ENCODE results near the gene TCTN3. TPM values are rescaled to one million over a fixed set of nuclear protein-coding genes. Genes with fewer than 3 reads are reported as not detected.

The TCTN3 gene
- polyA plus RNA-seq, 4 donors: 7.8 to 59.3 (median 15.2) TPM

DNA sequence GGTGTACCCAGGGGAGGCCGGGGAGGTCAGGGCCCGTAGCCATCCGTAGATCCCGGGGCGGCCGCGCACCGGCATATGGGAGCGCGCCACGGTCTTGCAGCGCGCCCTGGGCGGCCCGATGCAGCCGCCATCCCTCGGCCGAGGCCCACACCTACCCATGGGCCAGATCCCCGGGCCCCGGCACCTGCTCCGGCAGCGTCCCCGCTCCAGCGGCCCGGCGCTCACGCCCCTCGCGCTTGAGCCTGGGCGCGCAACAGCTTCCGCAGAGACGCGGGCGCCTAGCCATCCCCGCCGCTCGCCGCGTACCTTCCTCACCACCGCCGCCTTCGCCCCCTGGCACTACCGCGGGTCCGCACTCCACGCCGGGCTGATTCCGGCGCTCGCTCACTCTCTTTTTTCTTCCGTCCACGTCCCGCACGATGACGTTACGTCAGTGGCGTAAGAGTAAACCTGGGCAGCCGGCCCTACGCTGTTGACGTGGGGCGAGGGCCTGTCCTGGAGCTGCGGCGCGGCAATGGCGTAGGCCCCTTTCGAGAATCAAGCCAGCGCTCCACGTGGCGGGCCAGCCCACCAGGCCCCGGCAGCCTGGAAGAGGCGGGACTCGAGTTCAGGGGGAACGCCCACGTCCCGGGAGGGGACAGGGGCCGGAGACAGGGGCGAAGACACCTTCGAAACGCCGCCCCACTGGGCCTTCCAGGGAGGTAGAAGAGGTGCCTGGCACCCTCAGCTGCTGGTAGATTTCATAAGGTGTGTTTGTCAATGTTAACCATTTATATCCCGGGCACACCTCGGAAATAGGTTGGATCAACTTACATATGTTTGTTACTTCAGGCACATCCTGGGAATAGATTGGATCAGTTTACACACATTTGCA is 37.2 kb downstream of the TCTN3 start, which contains the start of gene ALDH18A1:
Gene ALDH18A1, minus strand, starts transcription at position 421 of the 874 bp plus-strand sequence. CDS start 3,334 bp downstream, outside the sequence.
- FAIRE-seq: no peak
- peak within 1 kb of the TSS; percentile 66 to 90 (median 78) for H3K27ac ChIP-seq (ENCODE audit: low read depth in 1 of 3, low read length in 2 of 3)

DNA sequence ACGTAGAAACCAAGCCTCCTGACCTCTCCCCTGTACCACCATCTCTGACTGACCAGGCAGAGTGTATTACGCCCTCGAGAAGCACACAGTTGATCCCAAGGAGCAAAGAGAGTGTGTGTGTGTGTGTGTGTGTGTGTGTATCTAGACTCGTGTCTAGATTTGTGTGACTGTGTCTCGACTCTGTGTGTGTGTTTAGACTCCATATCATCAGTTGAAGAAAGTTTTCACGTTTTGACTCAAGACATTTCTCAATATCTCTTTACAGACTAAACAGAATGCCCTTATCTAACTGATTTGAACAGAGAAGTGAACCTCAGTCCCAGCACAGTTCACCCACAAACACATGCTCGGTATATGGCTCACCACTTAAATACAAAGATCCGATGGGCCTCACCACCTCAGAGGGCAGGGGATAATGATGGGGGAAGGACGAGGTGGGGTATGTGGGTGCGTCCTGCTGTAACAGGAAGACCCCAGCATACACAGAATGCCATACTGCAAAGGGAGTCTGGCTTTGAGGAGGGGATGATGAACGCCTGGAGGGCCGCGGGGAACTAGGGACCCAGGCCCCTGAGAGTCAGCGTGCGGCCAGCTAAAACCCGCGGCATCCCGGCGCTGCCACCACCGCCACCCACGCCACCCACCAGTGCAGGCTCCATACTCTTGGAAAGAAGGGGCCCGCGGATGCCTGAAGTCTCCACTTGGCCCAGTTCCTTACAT is 38.0 kb downstream of the TCTN3 start:
- H3K4me1 ChIP-seq (ENCODE audit: control insufficient read depth in 3 of 3, insufficient read depth in 2 of 3, low read depth in 1 of 3, low read length in 2 of 3): peaks cover 0 to 9% (median 4%) of the 10 kb centered on the region in 3 donors
- H3K27ac ChIP-seq (ENCODE audit: low read depth in 1 of 3, low read length in 2 of 3): peak overlapping the region; percentile 66 to 90 (median 78)
- 3 to 7% (median 4%) methylated on average over 23 of the region's 23 CpGs for WGBS, 3 donors
- no peaks in the 10 kb centered on the region for H3K27me3 ChIP-seq (ENCODE audit: control insufficient read depth in 3 of 3, insufficient read depth in 3 of 3, low read length in 3 of 3)
- H3K4me3 ChIP-seq (ENCODE audit: low read depth in 1 of 3, low read length in 3 of 3): peak overlapping the region; percentile 81 to 97 (median 83)
- FAIRE-seq (no peak), DNase-seq (peak; percentile 67 to 79)
- H3K9me3 ChIP-seq (ENCODE audit: control insufficient read depth in 2 of 2, insufficient read depth in 1 of 2, low read depth in 1 of 2, low read length in 1 of 2): peaks cover 0 to 5% of the 10 kb centered on the region in 2 donors
- peaks cover 0 to 19% (median 4%) of the 10 kb centered on the region in 3 donors for H3K36me3 ChIP-seq (ENCODE audit: control insufficient read depth in 3 of 3, insufficient read depth in 2 of 3, low read depth in 1 of 3, low read length in 3 of 3)

More for the DNA sequence above, 37.2 kb downstream of the TCTN3 start, which contains the start of gene ALDH18A1:
- Histone ChIP-seq H3K36me3 (ENCODE audit: control insufficient read depth in 3 of 3, insufficient read depth in 2 of 3, low read depth in 1 of 3, low read length in 3 of 3) (peaks cover 0 to 13% (median 3%) of the 10 kb centered on the region in 3 donors), H3K27me3 (ENCODE audit: control insufficient read depth in 3 of 3, insufficient read depth in 3 of 3, low read length in 3 of 3) (no peaks in the 10 kb centered on the region), H3K9me3 (ENCODE audit: control insufficient read depth in 2 of 2, insufficient read depth in 1 of 2, low read depth in 1 of 2, low read length in 1 of 2) (peaks cover 0 to 2% of the 10 kb centered on the region in 2 donors), H3K4me1 (ENCODE audit: control insufficient read depth in 3 of 3, insufficient read depth in 2 of 3, low read depth in 1 of 3, low read length in 2 of 3) (peaks cover 0 to 9% (median 4%) of the 10 kb centered on the region in 3 donors), H3K4me3 (ENCODE audit: low read depth in 1 of 3, low read length in 3 of 3) (peak within 1 kb of the TSS; percentile 81 to 97 (median 83))
- 0% methylated on average over 69 to 83 of the region's 83 CpGs for WGBS, 3 donors
- DNase-seq: peak; percentile 91 to 98

DNA sequence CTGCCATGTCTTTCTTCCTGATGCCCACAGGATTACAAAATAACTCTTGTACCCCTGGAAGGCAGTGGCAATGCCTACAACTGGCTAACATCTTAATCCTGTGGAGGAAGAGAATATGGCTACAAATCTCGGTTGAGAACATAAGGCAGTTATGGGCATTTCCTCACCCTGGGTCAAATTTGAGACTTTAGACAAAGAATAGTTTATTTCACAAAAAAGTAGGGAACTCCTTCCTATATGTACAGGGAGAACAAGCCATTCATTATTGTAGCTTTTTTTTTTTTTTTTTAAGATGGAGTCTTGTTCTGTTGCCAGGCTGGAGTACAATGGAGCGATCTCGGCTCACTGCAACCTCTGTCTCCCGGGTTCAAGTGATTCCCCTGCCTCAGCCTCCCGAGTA is 39.8 kb downstream of the TCTN3 start:
- no peak overlapping the region for H3K27ac ChIP-seq (ENCODE audit: low read depth in 1 of 3, low read length in 2 of 3)
- H3K27me3 ChIP-seq (ENCODE audit: control insufficient read depth in 3 of 3, insufficient read depth in 3 of 3, low read length in 3 of 3): no peaks in the 10 kb centered on the region
- WGBS, 3 donors: 89 to 93% (median 92%) methylated on average over 5 of the region's 5 CpGs
- DNase-seq: no peak
- H3K9me3 ChIP-seq (ENCODE audit: control insufficient read depth in 2 of 2, insufficient read depth in 1 of 2, low read depth in 1 of 2, low read length in 1 of 2): peaks cover 0 to 5% of the 10 kb centered on the region in 2 donors
- H3K36me3 ChIP-seq (ENCODE audit: control insufficient read depth in 3 of 3, insufficient read depth in 2 of 3, low read depth in 1 of 3, low read length in 3 of 3): peaks cover 3 to 34% (median 4%) of the 10 kb centered on the region in 3 donors
- H3K4me3 ChIP-seq (ENCODE audit: low read depth in 1 of 3, low read length in 3 of 3): no peak overlapping the region
- FAIRE-seq: no peak
- peaks cover 0 to 14% (median 4%) of the 10 kb centered on the region in 3 donors for H3K4me1 ChIP-seq (ENCODE audit: control insufficient read depth in 3 of 3, insufficient read depth in 2 of 3, low read depth in 1 of 3, low read length in 2 of 3)

DNA sequence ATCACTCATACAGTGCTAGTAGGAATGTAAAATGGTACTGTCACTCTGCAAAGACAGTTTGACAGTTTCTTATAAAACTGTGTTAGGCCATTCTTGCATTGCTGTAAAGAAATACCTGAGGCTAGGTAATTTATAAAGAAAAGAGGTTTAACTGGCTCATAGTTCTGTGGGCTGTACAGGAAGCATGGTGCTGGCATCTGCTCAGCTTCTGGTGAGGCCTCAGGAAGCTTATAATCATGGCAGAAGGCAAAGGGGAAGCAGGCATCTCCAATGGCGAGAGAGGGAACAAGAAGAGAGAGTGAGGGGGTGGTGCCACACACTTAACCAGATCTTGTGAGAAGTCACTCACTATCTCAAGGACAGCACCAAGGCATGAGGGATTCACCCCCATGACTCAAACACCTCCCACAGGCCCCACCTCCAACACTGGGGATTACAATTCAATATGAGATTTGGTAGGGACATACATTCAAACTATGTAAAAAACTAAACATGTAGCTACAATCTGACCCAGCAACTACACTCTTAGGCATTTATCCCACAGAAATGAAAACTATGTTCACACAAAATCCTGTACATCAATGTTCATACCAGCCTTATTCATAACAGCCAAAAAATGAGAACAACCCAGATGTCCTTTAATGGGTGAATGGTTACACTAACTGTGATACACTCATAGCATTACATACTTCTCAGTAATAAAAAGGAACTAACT is 42.2 kb downstream of the TCTN3 start:
- WGBS, 3 donors: 90 to 100% (median 97%) methylated on average over 1 of the region's 1 CpG
- peaks cover 4 to 43% (median 9%) of the 10 kb centered on the region in 3 donors for H3K36me3 ChIP-seq (ENCODE audit: control insufficient read depth in 3 of 3, insufficient read depth in 2 of 3, low read depth in 1 of 3, low read length in 3 of 3)
- FAIRE-seq: no peak

GRCh38 chr10:95650232-95650631 is 43.5 kb downstream of the TCTN3 start:
- no peak for FAIRE-seq
- DNase-seq: no peak
- Histone ChIP-seq H3K27me3 (ENCODE audit: control insufficient read depth in 3 of 3, insufficient read depth in 3 of 3, low read length in 3 of 3) (no peaks in the 10 kb centered on the region), H3K4me3 (ENCODE audit: low read depth in 1 of 3, low read length in 3 of 3) (no peak overlapping the region), H3K9me3 (ENCODE audit: control insufficient read depth in 2 of 2, insufficient read depth in 1 of 2, low read depth in 1 of 2, low read length in 1 of 2) (peaks cover 0 to 5% of the 10 kb centered on the region in 2 donors), H3K27ac (ENCODE audit: low read depth in 1 of 3, low read length in 2 of 3) (no peak overlapping the region), H3K4me1 (ENCODE audit: control insufficient read depth in 3 of 3, insufficient read depth in 2 of 3, low read depth in 1 of 3, low read length in 2 of 3) (peaks cover 3 to 49% (median 5%) of the 10 kb centered on the region in 3 donors), H3K36me3 (ENCODE audit: control insufficient read depth in 3 of 3, insufficient read depth in 2 of 3, low read depth in 1 of 3, low read length in 3 of 3) (peaks cover 4 to 52% (median 10%) of the 10 kb centered on the region in 3 donors)
- 75 to 88% (median 82%) methylated on average over 2 of the region's 2 CpGs for WGBS, 3 donors

More for the DNA sequence above, 42.2 kb downstream of the TCTN3 start:
- Histone ChIP-seq H3K4me1 (ENCODE audit: control insufficient read depth in 3 of 3, insufficient read depth in 2 of 3, low read depth in 1 of 3, low read length in 2 of 3) (peaks cover 3 to 36% (median 5%) of the 10 kb centered on the region in 3 donors), H3K9me3 (ENCODE audit: control insufficient read depth in 2 of 2, insufficient read depth in 1 of 2, low read depth in 1 of 2, low read length in 1 of 2) (peaks cover 0 to 5% of the 10 kb centered on the region in 2 donors), H3K4me3 (ENCODE audit: low read depth in 1 of 3, low read length in 3 of 3) (no peak overlapping the region), H3K27me3 (ENCODE audit: control insufficient read depth in 3 of 3, insufficient read depth in 3 of 3, low read length in 3 of 3) (no peaks in the 10 kb centered on the region), H3K27ac (ENCODE audit: low read depth in 1 of 3, low read length in 2 of 3) (no peak overlapping the region)
- DNase-seq: no peak

DNA sequence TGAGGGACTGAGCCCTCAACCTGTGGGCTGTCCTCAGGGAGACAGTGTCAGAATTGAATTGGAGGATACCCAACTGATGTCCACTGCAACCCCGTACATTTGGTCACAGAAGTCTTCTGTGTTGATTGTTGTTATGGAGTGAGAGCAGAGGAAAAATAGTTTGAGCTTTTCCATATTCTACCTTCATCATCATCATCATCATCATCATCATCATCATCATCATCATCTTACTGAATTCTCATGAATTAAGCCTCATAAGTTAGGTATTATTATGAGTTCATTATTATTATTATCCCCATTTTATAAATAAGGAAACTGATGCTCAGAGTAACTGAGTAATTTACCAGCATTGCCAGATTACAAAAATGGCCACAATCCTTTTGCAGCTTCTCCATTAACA is 45.6 kb downstream of the TCTN3 start:
- FAIRE-seq (no peak), DNase-seq (no peak)
- peaks cover 9 to 46% (median 10%) of the 10 kb centered on the region in 3 donors for H3K4me1 ChIP-seq (ENCODE audit: control insufficient read depth in 3 of 3, insufficient read depth in 2 of 3, low read depth in 1 of 3, low read length in 2 of 3)
- H3K36me3 ChIP-seq (ENCODE audit: control insufficient read depth in 3 of 3, insufficient read depth in 2 of 3, low read depth in 1 of 3, low read length in 3 of 3): peaks cover 6 to 55% (median 10%) of the 10 kb centered on the region in 3 donors
- H3K9me3 ChIP-seq (ENCODE audit: control insufficient read depth in 2 of 2, insufficient read depth in 1 of 2, low read depth in 1 of 2, low read length in 1 of 2): peaks cover 0 to 5% of the 10 kb centered on the region in 2 donors
- H3K4me3 ChIP-seq (ENCODE audit: low read depth in 1 of 3, low read length in 3 of 3): no peak overlapping the region
- WGBS, 3 donors: 97 to 100% (median 100%) methylated on average over 1 of the region's 1 CpG
- H3K27me3 ChIP-seq (ENCODE audit: control insufficient read depth in 3 of 3, insufficient read depth in 3 of 3, low read length in 3 of 3): no peaks in the 10 kb centered on the region
- H3K27ac ChIP-seq (ENCODE audit: low read depth in 1 of 3, low read length in 2 of 3): peak overlapping the region in 1 of 3 donors; percentile 68

DNA sequence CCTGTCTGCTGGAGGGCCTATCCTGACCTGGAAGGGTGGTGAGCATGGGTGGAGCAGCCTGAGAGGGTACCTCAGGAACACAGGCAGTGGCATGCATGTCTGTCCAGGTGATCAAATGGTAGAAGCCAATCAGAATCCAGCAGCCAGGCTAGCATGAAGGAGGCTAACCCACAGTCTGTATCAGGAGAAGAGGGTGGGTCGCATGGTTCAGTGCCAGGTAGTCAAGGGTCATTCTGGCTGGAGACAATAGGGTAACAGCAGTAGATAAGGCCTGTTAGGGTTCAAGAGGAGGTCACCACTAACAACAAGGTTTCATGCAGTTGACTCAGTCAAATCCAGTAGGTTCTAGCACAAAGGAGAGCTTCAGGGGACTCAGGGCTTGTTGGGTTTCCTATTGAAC is 47.6 kb downstream of the TCTN3 start:
- peak overlapping the region; percentile 28 to 69 (median 68) for H3K27ac ChIP-seq (ENCODE audit: low read depth in 1 of 3, low read length in 2 of 3)
- no peak overlapping the region for H3K4me3 ChIP-seq (ENCODE audit: low read depth in 1 of 3, low read length in 3 of 3)
- no peaks in the 10 kb centered on the region for H3K9me3 ChIP-seq (ENCODE audit: control insufficient read depth in 2 of 2, insufficient read depth in 1 of 2, low read depth in 1 of 2, low read length in 1 of 2)
- FAIRE-seq (no peak), DNase-seq (peak; percentile 66 to 98)
- peaks cover 11 to 56% (median 17%) of the 10 kb centered on the region in 3 donors for H3K36me3 ChIP-seq (ENCODE audit: control insufficient read depth in 3 of 3, insufficient read depth in 2 of 3, low read depth in 1 of 3, low read length in 3 of 3)
- WGBS, 3 donors: 10 to 78% (median 24%) methylated on average over 1 of the region's 1 CpG
- H3K27me3 ChIP-seq (ENCODE audit: control insufficient read depth in 3 of 3, insufficient read depth in 3 of 3, low read length in 3 of 3): no peaks in the 10 kb centered on the region
- peaks cover 9 to 46% (median 10%) of the 10 kb centered on the region in 3 donors for H3K4me1 ChIP-seq (ENCODE audit: control insufficient read depth in 3 of 3, insufficient read depth in 2 of 3, low read depth in 1 of 3, low read length in 2 of 3)

Data from small intestine (tissue), 7 donors.